HG03558 (cell line): ENCODE results near the gene RECK.
"Not testable (repeated sequence)": the region's sequence is repeated elsewhere in the genome, so short reads cannot be mapped to it uniquely, and the experiment has no call there.

Experiments used
- ATAC-seq: cut with Tn5 transposase; IDR thresholded peaks from one replicate; pipeline ENCODE4 v1.9.1; 2021; ENCODE audit warnings: moderate number of reproducible peaks; ENCODE audit not compliant: unreplicated experiment; ENCODE audit errors: extremely low read depth

The RECK gene

DNA sequence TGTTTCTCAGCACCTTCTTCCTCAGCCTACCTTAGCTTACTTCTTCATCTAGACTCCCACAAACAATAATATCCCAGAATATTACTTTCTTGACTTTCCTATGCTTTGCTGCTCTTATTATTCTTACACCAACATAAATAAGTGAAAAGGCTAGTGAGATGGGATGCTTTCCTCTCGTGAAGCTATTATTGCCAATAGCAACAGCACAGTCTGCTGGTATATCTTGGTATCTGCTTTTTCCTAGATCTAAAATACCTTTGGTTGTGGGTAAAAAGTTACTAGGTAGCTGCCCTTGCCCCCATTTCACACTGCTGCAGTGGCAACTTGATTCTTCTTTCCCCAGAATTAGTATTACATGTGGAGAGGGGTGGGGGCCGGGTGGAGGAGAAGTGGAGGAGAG is 73.7 kb downstream of the RECK start:
- no peak for ATAC-seq

DNA sequence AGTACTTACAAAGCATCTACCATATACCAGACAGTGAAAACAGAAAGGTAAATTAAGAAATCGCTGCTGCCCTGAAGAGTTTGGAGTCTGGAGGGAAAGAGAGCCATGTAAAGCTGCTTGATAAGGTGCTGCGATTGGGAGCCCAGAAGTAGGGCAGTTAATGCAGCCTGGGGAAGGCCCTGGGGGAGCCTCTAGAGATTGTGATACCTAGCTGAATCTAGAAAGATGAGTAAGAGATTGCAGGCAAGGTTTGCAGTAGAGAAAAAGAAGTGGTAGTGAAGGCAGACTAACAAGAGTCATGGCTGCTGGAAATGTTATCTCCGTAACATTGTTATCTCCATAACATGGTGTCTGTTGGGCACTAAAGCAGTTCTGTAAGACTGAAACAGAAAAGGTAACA is 75.8 kb downstream of the RECK start:
- ATAC-seq, result no peak

DNA sequence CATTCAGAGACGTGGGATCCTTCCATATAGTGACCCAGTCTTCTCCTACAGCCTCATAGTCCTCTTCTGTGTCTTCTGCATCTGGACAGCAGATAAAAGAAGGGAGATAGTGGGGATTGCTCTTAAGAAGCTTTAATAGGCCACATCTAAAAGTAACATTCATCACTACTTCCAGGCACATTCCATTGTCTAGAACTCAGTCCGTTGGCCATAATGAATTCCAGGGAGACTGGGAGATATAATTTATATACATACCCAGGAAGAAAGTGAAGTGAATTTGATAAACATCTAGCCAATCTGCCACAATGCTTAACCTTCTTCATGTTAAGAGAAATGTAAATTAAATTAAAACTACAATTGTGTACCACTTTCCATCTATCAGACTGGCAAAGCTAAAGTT is 77.3 kb downstream of the RECK start:
- no peak for ATAC-seq

DNA sequence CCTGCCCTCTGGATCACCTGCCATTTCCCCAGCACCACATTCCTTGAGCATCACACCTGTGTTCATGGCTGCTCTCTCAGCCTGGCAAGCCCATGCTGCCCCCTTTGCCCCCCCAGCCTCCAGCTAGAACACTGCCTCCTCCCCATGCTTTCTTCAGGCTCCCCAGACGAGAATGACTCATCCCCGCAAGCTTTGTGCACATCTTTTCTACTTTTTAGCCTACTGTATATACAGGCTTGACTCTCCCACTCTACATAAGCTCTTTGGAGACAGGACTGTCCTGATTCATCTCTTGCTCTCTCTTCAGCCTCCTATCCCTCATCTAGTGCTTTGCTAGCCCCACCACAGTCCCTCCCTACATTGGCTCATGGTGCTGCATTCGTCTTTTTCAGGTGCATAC is 79.9 kb downstream of the RECK start:
- no peak for ATAC-seq

DNA sequence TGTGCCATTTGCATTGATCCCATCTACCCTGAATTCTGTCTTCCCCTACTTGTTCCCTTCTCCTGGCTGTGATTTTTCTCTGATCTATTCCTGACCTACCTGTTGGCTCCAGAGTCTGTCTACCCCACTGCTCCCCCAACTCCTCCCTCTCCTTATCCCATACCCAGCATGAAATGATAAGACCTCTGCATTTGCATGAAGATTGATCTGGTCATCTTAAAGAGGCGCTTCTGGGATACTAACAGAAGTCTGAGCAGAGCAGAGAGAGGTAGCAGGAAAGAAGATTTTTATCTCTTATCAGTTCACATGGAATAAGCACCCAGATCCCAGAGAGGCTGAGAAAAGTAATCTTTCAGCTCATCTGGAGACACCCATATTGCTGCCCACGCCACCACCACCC is 81.5 kb downstream of the RECK start:
- ATAC-seq, result no peak

DNA sequence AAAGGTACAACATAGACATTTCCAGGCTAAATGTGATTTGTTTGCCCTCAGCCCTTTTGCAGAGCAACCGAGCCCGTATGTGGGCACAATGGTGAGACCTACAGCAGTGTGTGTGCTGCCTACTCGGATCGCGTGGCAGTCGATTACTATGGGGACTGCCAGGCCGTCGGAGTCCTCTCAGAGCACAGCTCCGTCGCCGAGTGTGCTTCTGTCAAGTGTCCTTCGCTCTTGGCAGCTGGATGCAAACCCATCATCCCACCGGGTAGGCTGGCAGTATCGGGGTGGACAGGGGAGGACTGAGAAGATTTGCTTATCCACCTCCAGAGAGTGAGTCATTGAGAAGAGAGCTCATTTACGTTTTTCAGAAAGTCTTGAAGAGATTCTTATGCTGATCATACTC is 82.0 kb downstream of the RECK start:
- ATAC-seq, result no peak

DNA sequence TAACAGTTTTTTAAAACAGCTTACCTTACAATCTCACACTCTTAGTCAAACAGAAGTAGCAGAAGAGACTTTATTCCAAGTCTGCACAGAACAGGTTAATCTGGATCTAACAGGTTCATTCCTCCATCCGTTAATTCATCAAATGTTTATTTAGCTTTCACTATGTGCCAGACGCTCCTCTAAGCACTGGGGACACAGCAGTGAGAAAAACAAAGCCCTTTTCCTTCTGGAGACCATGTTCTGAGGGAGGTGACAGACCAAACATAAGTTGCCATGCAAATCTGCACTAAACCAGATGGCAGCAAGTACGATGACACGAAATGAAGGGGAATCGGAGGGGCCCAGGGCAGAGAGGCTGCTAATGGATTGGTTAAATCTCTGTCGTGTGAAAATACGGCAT is 82.8 kb downstream of the RECK start:
- ATAC-seq, result no peak

DNA sequence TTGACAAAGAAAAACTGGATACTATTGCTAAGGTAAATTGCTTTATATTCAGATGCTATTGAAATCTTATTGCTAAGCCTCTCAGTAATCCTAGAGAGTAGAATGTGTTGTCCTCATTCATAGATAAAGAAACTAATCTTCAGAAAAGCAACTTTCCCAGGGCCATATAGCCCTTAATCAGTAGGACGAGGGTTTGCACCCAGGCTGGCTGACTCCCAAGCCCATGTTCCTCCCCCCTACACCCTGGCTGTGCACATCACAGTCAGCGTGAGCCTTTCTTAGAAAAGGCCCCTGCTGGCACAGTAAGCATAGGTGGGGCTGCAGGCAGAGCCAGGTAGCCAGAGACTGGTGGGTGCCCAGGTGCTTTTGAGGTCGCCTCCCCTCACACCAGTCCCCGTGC is 84.0 kb downstream of the RECK start:
- ATAC-seq, result no peak

DNA sequence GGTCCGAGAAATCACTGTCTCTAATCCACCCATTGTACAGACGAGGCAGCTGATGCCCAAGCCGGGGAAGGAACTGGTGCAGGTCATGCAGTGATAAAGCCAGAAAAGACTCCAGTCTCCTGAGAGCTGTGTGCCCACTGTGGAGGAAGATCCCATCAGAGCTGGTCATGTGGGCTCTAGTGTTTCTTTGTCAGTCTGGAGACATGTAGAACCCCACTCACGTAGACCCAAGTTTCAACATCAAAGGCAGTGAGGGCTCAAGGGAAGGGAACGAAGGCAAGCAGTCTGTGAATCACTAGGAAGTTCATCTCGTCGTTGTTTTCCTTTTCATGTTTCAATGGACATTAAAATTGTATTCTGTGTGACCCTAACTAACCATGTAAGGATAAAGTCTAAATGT is 85.3 kb downstream of the RECK start:
- ATAC-seq, result no peak

DNA sequence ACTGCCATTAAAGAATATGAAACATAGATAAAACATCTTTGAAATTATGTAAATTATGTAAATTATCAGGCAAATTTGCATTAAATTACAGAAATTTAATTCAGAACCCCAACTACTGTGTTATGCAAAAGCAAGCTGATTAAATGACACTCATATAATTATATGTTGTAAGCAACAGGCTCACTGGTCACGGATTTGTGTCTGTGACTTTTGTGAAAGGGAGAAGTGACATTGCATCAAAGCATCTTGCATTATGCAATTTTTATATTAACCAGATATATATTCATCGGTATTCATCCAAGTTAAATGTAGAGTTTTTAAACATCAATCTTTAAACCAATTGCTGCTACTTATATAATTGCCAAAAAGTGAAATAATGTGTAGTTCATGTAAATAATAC is 86.8 kb downstream of the RECK start:
- ATAC-seq, result no peak

DNA sequence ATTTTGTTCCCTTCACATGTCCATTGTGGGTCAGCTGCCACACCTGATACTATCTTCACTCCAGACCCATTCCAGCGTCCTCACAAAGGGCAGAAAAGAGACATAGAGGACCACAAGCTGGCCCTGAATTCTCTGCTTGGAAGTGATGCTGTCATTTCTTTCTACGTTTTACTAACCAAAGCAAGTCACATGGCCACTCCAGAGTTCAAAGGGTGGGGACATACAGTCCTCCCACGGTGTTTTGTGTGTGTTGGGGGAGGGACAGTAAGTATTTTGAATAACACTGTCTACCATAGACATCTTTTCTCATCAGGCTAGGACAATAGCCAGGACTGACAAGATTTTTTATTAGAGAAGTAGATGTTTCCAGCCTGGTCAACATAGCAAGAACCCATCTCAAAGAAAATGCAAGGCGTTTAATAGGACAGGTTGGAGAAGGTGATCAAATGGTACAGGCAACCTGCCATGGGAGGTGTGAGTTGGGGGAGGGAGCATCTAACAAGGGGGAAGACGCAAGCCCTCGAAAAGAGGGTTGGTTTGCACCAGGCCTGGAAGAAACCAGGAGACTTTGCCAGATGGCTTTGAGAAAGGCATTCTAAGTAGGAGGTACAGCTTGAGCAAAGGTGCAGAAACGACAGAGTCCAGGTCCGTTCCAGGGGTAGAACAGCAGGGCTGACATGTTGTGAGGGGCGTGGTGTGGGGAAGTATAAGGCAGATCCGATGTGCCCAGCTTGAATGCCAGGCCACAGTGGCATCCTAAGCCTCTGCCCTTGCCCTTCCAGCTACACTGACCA is 88.5 kb downstream of the RECK start:
- ATAC-seq, result no peak

DNA sequence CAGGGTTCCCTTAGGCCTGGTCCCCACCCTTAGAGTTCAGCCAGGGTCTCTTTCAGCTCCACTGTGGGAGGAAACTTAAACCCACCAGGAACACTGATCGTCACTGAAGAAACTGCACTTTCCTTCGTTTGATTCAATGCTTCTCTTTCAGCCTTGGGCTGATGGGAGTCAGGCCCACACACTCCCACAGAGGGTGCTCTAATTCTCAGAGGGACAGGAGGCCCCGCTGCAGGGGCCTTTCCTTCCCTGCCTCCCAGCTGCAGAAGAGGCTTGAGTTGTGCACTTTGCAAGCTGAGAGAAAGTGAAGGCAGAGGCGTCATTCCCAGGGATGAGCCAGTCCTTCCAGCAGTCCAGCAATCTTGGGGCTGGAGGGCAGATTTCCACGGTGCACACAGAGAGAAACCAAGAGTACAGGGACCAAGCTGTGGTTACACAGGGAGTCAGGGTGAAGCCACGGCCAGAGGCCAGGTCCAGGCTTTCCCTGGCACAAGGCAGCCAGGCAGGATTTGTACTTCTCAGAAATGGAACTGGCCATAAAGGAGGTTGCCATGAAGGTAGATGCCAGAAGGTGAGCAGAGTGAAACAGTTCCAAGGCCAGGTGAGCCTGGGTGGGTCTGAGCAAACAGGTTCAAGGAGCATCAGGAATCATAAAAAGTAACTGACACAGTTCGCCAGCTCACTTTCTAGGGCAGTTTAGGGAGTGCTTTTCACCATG is 89.5 kb downstream of the RECK start:
- no peak for ATAC-seq

DNA sequence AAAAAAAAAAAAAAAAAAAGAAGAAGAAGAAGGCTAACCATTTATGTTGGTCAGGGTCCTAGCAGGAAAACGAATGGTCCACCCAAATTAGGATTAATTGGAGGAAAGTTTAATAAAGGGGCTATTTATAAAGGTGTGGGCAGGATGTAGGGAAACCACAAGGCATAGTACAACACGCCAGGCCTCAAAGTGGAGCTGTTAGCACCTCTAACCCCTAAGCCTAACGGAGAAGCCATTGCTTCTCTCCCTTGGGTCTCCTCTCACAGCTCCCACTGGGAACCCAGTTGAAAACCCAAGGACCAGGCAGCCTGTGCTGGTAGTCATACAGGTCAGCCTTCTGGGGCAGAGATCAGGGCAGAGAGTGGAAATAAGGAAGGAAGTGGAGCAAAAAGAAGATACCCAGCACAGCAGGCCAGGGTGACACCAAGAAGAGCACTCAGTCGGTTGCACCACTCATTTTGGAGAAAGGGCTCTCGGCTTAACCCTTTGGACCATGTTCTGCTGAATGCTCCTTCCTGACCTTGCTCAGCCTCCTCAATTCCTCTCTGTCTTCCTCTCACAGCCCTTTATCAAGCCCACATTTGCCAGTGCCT is 91.0 kb downstream of the RECK start:
- ATAC-seq, result no peak

DNA sequence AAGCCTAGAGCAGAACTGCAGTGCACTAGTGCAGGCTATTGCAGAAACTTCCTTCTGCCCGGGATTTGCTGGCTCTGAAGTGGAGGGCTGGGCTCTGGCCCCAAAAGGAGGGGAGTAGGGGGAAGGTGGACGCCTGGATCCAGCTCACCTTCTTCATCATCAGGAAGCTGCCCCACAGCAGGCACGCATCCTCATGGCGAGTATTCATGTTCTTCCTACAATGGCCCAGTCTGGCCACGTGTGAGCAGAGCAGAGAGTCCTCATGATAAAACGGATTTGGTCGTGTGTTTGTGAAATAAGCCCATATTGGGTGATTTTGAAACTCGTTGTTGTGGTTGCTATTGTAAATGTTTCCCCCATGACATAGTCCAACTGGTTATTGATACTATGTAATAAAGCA is 91.6 kb downstream of the RECK start:
- ATAC-seq, result no peak

DNA sequence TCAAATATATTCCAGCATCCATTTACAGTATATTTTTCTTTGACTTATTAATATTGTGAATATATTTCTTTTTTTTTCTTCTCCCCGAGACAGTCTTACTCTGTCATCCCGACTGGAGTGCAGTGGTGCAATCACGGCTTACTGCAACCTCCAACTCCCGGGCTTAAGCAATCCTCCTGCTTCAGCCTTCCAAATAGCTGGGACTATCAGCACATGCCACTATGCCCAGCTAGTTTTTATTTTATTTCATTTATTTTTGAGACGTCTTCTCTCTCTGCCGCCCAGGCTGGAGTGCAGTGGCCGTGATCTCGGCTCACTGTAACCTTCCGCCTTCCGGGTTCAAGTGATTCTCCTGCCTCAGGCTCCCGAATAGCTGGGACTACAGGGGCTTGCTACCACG is 92.4 kb downstream of the RECK start:
- no peak for ATAC-seq

DNA sequence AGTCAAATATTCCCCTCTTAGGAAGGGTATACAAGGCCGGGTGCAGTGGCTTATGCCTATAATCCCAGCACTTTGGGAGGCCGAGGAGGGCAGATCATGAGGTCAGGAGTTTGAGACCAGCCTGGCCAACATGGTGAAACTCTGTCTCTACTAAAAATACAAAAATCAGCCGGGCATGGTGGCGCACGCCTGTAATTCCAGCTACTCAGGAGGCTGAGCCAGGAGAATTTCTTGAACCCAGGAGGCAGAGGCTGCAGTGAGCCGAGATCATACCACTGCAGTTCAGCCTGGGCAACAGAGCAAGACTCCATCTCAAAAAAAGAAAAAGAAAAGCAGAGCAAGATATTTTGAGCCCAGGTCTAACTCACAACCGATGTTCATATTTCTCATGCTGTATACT is 95.0 kb downstream of the RECK start:
- not testable (repeated sequence) for ATAC-seq

DNA sequence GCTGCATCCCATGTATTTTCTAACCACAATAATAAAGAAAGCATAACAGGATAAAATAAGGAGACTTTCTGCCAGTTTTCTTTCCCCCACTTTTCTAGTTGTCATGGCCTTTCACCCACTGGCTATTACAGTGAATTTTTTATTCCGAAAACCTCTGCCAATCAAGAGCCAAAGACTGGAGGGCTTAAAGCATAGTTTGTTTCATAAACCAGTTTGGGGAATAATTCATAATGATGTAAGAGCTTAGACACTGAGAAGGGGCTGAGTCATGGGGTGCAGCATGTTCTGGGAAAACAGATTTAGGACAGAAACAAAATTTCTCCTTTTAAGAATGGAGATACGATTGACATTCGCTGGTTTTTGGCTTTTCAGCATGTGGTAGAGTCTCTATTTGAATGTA is 95.4 kb downstream of the RECK start:
- ATAC-seq, result no peak

DNA sequence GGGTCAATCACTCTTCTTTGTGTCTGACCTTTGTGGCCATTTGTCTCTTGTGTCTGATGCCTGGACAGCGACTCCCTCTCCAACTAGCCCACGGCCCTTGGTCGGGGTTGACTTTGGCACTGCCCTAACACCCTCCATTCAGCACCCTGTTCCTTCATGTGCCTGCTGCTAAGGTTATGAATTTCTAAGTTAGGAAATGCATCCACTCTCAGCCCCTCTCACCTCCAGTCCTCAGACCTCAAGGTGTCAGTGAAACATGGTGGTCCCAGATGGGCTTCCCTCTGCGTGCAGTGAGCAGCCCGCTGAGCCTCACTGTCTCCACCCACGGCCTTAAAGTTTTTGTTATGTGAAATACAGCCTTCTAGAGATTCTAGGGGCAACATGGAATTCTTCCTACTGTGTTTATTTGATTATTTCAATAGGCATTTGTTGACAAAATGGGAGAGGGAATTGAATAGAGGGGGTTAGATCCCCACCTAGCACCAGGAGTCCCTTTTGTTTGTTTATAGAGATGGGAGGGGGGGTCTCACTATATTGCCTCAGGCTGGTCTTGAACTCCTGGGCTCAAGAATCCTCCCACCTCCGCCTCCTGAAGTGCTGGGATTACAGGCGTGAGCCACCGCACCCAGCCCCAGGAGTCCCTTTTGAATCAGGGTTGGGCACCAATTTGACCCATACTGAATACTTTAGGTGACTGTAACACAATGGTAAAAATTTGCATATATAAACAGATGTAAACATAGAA is 98.2 kb downstream of the RECK start:
- no peak for ATAC-seq

DNA sequence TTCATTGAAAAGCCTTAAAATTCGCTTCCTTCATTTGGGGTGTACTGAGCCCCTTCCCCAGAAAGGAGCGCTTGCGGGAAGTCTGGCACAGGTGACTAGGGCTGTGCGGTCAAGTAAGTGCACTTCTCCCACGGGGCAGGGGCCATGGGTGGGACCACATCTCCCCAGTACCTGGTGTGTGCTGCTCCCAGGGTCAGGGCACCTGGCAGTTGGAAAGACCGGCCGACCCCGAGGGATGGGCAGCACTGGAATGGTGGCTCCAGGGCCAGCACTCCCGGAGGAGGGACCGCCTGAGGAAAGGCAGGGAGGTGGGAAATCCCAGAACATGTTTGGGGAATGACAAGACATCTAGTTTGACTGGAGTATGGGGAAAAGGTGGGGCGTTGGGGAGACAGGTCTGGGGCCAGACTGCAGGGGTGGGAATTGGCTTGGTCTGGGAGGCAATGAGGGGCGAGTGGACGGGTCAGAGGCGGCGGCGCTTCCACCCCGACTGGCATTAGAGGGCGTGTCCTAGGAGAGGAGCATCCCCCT is 99.1 kb downstream of the RECK start:
- no peak for ATAC-seq

DNA sequence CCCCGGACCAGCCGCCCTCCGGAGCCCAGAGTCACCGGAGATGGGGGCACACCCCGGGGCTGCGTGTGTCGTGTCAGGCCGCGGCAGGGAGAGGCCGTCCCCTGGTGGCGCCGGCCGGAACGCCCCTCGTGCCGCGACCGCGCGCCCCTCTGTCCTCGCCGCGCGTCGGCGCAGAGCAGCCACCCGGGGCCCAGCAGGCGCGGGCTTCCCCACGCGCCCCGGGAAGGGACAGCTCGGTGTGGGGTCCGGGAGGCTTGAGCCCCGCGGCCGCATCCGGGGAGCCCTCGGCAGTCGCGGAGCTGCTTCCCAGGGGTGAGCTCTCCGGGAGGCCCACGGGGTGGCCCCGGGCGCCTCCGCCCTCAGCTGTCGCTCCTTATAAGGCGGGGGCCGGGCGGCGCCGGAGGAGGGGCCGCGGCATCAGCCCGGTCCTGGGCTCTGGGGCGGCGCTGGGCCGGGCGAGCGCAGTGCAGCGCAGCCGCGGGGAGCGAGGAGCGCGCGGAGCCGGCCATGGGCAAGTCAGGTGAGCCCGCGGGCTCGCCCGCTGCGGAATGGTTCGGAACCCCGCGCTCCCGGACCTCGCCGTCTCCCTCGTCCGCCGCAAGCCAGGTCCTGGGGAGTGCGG is 99.7 kb downstream of the RECK start, which contains the start of gene GLIPR2:
Gene GLIPR2, plus strand, starts transcription at position 462 of the 622 bp plus-strand sequence. Its CDS starts 46 bp downstream, at position 508.
- peak; percentile 82 for ATAC-seq
